NAMALWA (cell line): ENCODE data around the gene CD209.

Experiments
- DNase-seq: peaks from one replicate; pipeline ENCODE4 v3.0.0-alpha.2; 2015; ENCODE audit warnings: low spot score

CD209 gene

DNA sequence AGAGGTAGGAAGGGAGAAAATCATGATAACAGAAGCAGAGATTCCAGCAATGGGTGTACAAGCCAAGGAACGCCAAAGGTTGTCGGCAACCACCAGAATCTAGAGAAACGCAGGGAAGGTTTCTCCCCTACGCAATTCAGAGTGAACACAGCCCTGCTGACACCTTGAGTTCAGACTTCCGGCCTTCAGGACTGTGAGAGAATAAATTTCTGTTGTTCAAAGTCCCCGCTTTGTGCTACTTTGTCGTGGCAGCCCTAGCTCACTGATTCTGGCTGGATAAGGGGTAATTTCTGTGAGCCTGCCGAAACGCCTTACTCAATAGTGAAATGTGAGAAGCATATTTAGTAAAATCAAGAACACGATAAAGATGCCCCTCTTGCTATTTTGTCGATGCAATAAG, 10.1 kb downstream of the CD209 start:
- no peak for DNase-seq

DNA sequence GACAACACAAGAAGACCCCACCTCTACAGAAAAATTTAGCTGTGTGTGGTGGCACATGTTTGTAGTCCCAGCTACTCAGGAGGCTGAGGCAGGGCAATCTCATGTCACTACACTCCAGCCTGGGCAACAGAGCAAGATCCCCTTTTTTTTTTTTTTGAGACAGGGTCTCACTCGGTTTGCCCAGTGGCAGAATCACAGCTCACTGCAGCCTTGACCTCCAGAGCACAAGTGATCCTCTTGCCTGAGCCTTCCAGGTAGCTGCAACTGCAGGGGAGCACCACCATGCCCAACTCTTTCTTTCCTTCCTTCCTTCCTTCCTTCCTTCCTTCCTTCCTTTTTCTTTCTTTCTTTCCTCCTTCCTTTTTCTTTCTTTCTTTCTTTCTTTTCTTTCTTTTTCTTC, 11.2 kb downstream of the CD209 start:
- no peak for DNase-seq

DNA sequence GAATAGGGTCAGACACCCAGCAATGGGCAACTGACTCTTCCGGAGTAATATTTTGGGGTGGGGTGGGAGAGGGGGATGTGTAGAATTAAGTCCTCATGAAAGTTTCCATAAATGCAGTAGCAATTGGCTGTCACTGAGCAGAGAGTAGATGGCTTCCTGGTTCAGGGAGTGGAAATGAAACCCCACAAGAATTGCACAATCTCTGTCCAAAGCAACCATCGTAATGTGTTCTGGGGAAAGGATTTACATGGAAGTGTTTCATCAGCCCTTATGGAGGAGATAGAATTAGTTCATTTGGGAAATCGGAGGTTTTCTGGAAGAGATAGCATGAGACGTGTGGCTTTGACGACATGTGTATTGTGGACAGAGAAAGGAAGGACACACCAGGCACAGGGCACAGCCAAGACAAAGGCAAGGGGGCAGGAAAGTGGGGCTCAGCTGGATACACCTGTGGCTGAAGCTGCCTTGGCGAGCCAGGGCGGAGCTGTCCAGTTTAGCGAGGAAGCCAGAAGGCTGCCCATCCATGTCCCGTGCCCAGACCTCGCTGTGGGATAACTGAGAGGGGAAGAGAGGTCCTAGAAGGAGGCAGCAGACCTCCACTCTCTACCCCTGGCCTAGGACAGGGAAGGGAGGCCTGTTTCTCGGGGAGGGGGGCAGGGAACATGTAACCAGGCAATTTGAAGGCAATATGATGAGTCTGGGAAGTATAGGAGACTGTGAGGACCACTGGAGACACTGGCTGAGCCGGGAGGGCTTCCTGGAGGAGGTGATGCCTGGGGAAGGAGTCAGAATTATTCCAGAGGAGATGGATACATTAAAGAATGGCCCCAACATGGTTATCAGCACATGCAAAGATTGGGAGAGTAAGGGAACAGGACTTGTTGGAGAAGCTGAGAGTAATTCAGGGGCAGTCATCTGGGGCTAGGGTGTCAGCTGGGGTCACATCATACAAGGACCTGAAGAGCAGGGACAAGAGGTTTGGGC, 12.8 kb downstream of the CD209 start:
- DNase-seq, result no peak

GRCh38 chr19:7733376-7733775, 14.0 kb downstream of the CD209 start:
- DNase-seq, result no peak

GRCh38 chr19:7732045-7732444, 15.3 kb downstream of the CD209 start, which contains the start of gene CLEC4G:
Gene CLEC4G (minus strand): TSS chr19:7732110. CDS start chr19:7732102, 8 bp downstream.
- no peak for DNase-seq

GRCh38 chr19:7731615-7732014, 15.7 kb downstream of the CD209 start:
- no peak for DNase-seq

GRCh38 chr19:7731218-7731595, 16.1 kb downstream of the CD209 start:
- no peak for DNase-seq

DNA sequence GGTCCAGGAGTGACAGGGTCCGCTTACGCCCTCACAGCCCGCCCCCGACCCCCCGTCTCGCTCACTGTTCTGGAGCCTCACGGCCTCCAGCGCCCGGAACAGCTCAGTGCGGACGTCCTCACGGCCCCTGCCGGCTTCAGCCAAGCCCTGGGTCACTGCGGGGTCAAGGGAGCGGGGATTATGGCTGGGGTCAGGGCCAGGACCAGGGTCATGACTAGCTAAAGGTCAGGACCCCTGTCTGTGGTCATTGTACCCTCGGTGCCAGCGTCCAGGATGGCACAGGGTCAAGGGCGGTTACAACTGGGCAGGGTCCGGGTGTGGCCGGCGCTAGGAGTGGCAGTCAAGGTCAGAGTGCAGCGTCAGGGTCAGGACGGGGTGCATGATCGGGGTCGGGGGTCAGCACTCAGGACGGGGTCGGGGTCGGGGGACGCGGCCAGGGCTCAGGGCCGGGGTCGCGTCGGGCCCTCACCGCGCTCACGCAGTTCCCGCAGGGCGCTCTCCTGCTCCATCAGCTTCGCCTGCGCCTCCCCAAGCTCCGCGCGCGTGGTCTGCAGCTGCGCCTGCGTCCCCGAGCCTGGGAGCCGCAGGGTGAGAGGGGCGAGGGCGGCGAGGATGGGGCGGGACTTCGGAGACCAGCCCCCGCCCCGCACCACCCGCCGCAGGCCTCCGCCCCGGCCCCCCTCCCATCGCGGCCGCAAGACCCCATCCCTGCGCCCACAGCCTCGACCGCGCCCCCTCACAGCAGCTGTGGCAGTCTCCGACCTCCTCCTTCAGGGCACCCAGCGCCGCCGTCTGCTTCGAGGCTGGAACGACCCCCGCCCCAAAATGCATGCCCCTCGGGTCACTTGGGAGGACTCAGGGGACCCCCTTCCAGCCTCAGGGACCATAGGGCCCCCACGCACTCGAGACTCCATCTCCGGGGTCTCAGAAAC, 16.8 kb downstream of the CD209 start:
- no peak for DNase-seq

GRCh38 chr19:7729831-7730285, 17.5 kb downstream of the CD209 start:
- DNase-seq, result no peak

DNA sequence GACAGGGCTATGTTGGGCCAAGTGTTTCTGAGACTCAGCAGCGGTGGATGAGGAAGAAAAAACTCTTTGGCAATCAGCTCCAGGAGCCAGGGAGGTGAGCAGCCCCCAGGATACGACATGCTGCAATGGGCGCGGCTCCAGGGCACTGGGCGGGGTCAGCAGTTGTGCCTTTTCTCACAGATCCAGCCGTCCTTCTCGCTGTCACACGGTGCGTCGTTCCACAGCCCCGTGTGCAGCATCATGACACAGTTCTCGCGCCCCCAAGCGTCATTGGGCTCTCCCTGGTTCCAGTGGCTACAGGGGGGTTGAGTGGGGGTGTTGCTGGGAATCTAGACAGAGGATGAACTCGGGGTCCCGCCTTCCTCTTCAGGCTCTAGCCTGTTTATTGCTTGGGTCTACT, 18.1 kb downstream of the CD209 start:
- no peak for DNase-seq

- DNase-seq, result no peak
Observed at GRCh38 chr19:7725791-7726190, 21.5 kb downstream of the CD209 start.

DNA sequence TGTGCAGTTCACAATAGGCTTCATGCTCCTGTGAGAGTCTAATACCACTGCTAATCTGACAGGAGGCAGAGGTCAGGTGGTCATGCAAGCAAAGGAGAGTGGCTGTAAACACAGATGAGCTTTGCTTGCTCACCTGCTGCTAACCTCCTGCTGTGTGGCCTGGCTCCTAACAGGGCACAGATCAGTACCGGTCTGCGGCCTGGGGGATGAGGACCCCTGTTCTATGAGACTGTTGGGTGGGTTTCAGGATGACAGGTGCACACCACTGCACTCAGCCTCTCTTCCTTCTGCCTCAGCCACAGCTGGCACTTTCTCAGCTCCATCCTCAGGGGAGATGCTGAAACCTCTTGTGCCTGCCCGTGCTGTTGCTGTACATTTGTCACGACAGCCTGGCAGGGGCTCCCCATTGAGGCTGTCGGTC, 25.1 kb downstream of the CD209 start:
- no peak for DNase-seq

DNA sequence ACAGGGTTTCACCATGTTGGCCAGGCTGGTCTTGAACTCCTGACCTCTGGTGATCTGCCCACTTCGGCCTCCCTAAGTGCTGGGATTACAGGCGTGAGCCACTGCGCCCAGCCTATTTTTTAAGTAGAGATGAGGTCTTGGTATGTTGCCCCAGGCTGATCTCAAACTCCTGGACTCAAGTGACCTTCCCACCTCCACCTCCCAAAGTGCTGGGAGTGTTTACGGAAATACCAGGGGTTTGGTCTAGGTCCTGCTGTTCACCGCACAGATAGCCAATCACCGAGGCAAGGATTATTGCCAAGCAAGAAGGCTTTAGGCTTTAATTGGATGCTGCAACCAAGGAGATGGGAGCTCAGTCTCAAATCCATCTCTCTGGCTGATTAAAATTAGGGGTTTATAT, 27.0 kb downstream of the CD209 start:
- DNase-seq, result no peak

DNA sequence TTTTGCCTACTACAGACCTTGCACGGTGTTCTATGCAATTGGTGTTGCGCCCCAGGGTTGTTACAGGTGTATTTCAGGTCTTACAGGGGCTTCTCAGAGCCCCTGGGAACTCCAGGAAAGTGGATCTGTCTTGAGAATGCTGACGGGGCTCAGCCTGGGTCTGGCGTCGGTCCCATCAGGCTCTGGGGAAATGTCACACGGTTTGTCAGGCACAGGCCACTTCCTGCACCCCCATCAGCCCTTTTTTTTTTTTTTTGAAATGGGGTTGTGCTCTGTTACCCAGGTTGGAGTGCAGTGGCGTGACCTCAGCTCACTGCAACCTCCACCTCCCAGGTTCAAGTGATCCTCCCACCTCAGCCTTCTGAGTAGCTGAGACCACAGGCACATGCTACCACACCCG, 28.7 kb downstream of the CD209 start:
- DNase-seq, result no peak

GRCh38 chr19:7716762-7717161, 30.6 kb downstream of the CD209 start:
- no peak for DNase-seq

DNA sequence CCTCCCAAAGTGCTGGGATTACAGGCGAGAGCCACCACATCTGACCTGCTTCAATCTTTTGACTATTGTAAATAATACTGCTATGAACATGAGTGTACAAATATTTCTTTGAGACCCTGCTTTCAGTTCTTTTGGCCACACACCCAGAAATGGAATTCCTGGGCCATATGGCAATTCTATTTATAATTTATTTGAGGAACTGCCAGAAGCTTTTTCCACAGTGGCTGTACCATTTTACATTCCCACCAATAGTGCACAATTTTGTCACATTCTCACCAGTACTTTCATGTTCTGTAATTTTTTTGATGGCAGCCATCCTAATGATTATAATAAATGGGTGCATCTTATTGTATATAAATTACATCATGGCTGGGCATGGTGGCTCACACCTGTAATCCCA, 31.7 kb downstream of the CD209 start:
- DNase-seq, result no peak

- no peak for DNase-seq
Observed at GRCh38 chr19:7710616-7711015, 36.7 kb downstream of the CD209 start.

DNA sequence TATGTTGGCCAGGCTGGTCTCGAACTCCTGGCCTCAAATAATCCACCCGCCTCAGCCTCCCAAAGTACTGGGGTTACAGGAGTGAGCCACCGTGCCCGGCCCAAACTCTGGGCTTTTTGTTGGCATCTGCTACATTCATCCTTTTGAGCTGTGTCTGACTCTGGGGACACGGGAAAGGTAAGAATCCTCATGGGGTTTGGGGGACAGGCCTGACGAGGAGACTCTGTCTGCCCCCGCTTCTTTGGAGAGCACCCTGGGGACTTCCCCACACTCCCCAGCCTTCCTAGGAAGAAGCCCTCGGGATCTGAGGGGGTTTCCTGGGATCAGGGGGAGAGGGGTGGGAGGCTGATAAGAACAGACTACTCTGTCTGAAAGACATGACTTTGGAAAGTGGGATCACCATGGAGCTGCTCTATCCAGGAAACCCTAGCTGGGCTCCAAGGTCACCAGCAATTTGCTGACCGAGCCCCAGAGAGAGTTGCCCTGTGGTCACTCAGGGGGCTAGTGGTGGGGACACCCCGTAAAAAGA, 37.3 kb downstream of the CD209 start:
- DNase-seq, result no peak

GRCh38 chr19:7706955-7707456, 40.3 kb downstream of the CD209 start:
- DNase-seq, result no peak

DNA sequence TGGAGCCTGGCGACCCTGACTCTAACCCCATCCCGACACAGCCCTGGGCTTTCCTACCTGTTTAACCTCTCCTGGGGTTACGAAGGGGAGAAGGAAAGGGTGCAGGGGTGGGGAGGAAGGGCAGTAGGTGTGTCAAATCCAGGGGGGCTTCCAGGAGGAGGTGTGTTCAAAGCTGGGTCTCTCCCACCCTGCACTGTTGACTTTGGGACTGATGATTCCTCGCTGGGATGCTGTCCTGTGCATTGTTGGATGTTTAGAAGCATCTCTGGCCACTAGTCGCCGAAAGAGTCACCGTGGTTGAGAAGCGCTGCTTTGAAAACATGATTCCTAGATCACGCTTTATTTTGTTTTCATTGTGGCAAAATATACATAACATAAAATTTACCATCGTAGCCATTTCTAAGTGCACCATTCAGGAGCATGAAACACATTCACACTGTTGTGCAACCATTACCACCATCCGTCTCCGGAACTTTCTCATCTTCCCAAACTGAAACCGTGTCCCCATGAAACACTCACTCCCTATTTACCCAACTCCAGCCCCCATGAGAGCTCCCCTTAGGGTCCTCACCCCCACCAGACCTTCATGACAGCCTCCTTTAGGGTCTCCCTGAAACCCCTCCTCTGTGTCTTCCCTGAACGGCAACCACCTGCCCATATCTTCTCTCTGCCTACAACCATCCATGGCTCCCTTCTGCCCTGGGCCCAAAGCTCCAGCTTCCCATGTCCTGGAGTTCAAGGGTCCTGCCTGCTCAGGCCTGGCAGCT, 41.0 kb downstream of the CD209 start:
- no peak for DNase-seq
